Left lung (tissue), 10 donors: ENCODE measurements around the gene MAL. TPM values are rescaled to one million over a fixed set of nuclear protein-coding genes. Genes with fewer than 3 reads are reported as not detected.

ENCODE experiments used
- ATAC-seq: fragments of 200-7000 bp; cut with Tn5 transposase; one replicate; pipeline ENCODE4 v1.9.1; 2020; ENCODE audit warnings: moderate library complexity
- DNase-seq, 4 donors: peaks; one replicate each; pipeline ENCODE4 v3.0.0-alpha.2; 2013 to 2020
- H3K27ac ChIP-seq, 2 donors: fragments of 200-600 bp; sonication (generic) in 1 of 2; one replicate each; pipeline versions ENCODE4 v1.5.0 to v1.8.0; 2020 to 2021
- H3K27me3 ChIP-seq, 2 donors: fragments of 200-600 bp; sonication (generic) in 1 of 2; one replicate each; pipeline versions ENCODE4 v1.5.0 to v1.8.0; 2020 to 2021
- H3K36me3 ChIP-seq, 2 donors: fragments of 200-600 bp; sonication (generic) in 1 of 2; one replicate each; pipeline versions ENCODE4 v1.5.0 to v1.8.0; 2020 to 2021
- H3K4me1 ChIP-seq, 2 donors: fragments of 200-600 bp; one replicate each; pipeline ENCODE4 v1.8.0; 2021
- H3K4me3 ChIP-seq, 2 donors: fragments of 200-600 bp; sonication (generic) in 1 of 2; one replicate each; pipeline versions ENCODE4 v1.5.0 to v1.8.0; 2020 to 2021; ENCODE audit warnings: mild to moderate bottlenecking in 1 of 2
- H3K9me3 ChIP-seq, 2 donors: fragments of 200-600 bp; sonication (generic) in 1 of 2; one replicate each; pipeline versions ENCODE4 v1.5.0 to v1.8.0; 2020 to 2021
- CTCF ChIP-seq, 2 donors: fragments of 200-600 bp; sonication (generic) in 1 of 2; IDR thresholded peaks; one replicate each; pipeline versions ENCODE4 v1.5.0 to v1.8.0; 2021; ENCODE audit warnings: antibody characterized with exemption in 2 of 2
- intact Hi-C, 2 donors: fragments of 100-400 bp; cut with DNase I; formaldehyde crosslinking; loops; one replicate each; pipeline versions ENCODE4 v1.11.2 to v1.14.2; 2022
- polyA plus RNA-seq, 6 donors: library from polyadenylated mRNA; unstranded; fragments of 120-200 nt; gene quantifications; one replicate each; pipeline ENCODE4 v1.2.1, GENCODE V29; 2013; ENCODE audit not compliant: insufficient read length in 6 of 6
- total RNA-seq, 2 donors: library from RNA; stranded (reverse); fragmentation: NEBNext Ultra II Directional; extraction: Animal tissue kit (Norgen Biotek cat#: 25700); gene quantifications; one replicate each; pipeline ENCODE4 v1.2.1, GENCODE V29; 2021
- donor health status: DM: no; HTN: yes; CAD: no.
- donor health status: DM: no; HTN: no; CAD: no.

Gene MAL
- total and polyA plus RNA-seq, 8 donors = 0.76 to 13.6 (median 1.8) TPM

GRCh38 chr2:95050385-95051300 lies 25.1 kb downstream of the MAL start:
- intact Hi-C loops = no loop called here
- no peak for DNase-seq
- ATAC-seq = no peak
- Histone ChIP-seq H3K4me3 (no peak overlapping the region), H3K4me1 (no peaks in the 10 kb centered on the region), H3K9me3 (no peaks in the 10 kb centered on the region), H3K36me3 (no peaks in the 10 kb centered on the region), H3K27ac (no peak overlapping the region), H3K27me3 (peaks cover 0 to 2% of the 10 kb centered on the region in 2 donors)
- no peak for TF ChIP-seq CTCF (IDR thresholded peaks at IDR 0.05)

- Histone ChIP-seq H3K27me3 (peaks cover 0 to 5% of the 10 kb centered on the region in 2 donors), H3K4me3 (no peak overlapping the region), H3K4me1 (no peaks in the 10 kb centered on the region), H3K9me3 (no peaks in the 10 kb centered on the region), H3K27ac (no peak overlapping the region), H3K36me3 (no peaks in the 10 kb centered on the region)
- DNase-seq (no peak), ATAC-seq (no peak)
- intact Hi-C loops = no loop called here
- TF ChIP-seq CTCF (IDR thresholded peaks at IDR 0.05) = no peak
Observed at GRCh38 chr2:95051626-95052025, 26.1 kb downstream of the MAL start.

- no peak overlapping the region for H3K27ac ChIP-seq
- DNase-seq (no peak), ATAC-seq (no peak)
- no peak overlapping the region for H3K4me3 ChIP-seq
- H3K36me3 ChIP-seq = no peaks in the 10 kb centered on the region
- peaks cover 0 to 5% of the 10 kb centered on the region in 2 donors for H3K27me3 ChIP-seq
- no peak for TF ChIP-seq CTCF (IDR thresholded peaks at IDR 0.05)
- H3K9me3 ChIP-seq = no peaks in the 10 kb centered on the region
- no peaks in the 10 kb centered on the region for H3K4me1 ChIP-seq
- intact Hi-C loops = no loop called here
Observed at GRCh38 chr2:95052307-95052706, 26.8 kb downstream of the MAL start.

- Histone ChIP-seq H3K4me1 (no peaks in the 10 kb centered on the region), H3K27me3 (peaks cover 0 to 5% of the 10 kb centered on the region in 2 donors), H3K36me3 (no peaks in the 10 kb centered on the region), H3K27ac (no peak overlapping the region), H3K4me3 (no peak overlapping the region), H3K9me3 (no peaks in the 10 kb centered on the region)
- ATAC-seq (no peak), DNase-seq (no peak)
- no peak for TF ChIP-seq CTCF (IDR thresholded peaks at IDR 0.05)
- intact Hi-C loops = no loop called here
Observed at GRCh38 chr2:95052804-95053479, 27.4 kb downstream of the MAL start.

GRCh38 chr2:95053543-95053942 lies 28.0 kb downstream of the MAL start:
- Histone ChIP-seq H3K4me1 (no peaks in the 10 kb centered on the region), H3K27me3 (peaks cover 0 to 5% of the 10 kb centered on the region in 2 donors), H3K9me3 (no peaks in the 10 kb centered on the region), H3K36me3 (no peaks in the 10 kb centered on the region), H3K27ac (no peak overlapping the region), H3K4me3 (no peak overlapping the region)
- intact Hi-C loops = no loop called here
- TF ChIP-seq CTCF (IDR thresholded peaks at IDR 0.05) = no peak
- DNase-seq = no peak
- ATAC-seq = no peak
